MCF 10A (cell line): ENCODE results near the gene NR3C1. TPM values are rescaled to one million over a fixed set of nuclear protein-coding genes. Genes with fewer than 3 reads are reported as not detected.

ENCODE experiments used
- BruUV-seq: library from RNA; stranded (reverse); fragments of 400-500 nt; replicated peaks from 2 replicates; lab custom pipeline; 2021; lab: Mats Ljungman, UMichigan
- CTCF ChIA-PET: fragments of 300-600 bp; sonication (Branson Sonifier 250); formaldehyde crosslinking; extraction: SDS; loops from one replicate; lab custom pipeline; 2021; ENCODE audit warnings: antibody characterized with exemption, inconsistent platforms; lab: Yijun Ruan, JAX
- POLR2A ChIA-PET: fragments of 300-600, 350-650 bp; sonication (Branson Sonifier 250); formaldehyde crosslinking; extraction: SDS; loops from one replicate; lab custom pipeline; 2020; ENCODE audit warnings: antibody characterized with exemption, inconsistent platforms; lab: Yijun Ruan, JAX
- DNase-seq: peaks from one replicate; pipeline ENCODE4 v3.0.0-alpha.2; 2018; ENCODE audit not compliant: unreplicated experiment
- H3K27ac Mint-ChIP-seq: one replicate; pipeline ENCODE4 v1.8.0; 2022; ENCODE audit warnings: mild to moderate bottlenecking, low read depth, mixed read lengths; ENCODE audit not compliant: unreplicated experiment
- H3K27me3 Mint-ChIP-seq: one replicate; pipeline ENCODE4 v1.8.0; 2022; ENCODE audit warnings: mixed read lengths; ENCODE audit not compliant: insufficient read depth, unreplicated experiment
- H3K36me3 Mint-ChIP-seq: one replicate; pipeline ENCODE4 v1.8.0; 2022; ENCODE audit warnings: mild to moderate bottlenecking, moderate library complexity, mixed read lengths; ENCODE audit not compliant: insufficient read depth, unreplicated experiment
- H3K4me1 Mint-ChIP-seq: one replicate; pipeline ENCODE4 v1.8.0; 2022; ENCODE audit warnings: mixed read lengths; ENCODE audit not compliant: insufficient read depth, unreplicated experiment
- H3K4me3 Mint-ChIP-seq: one replicate; pipeline ENCODE4 v1.8.0; 2022; ENCODE audit warnings: mild to moderate bottlenecking, moderate library complexity, mixed read lengths; ENCODE audit not compliant: unreplicated experiment
- H3K9me3 Mint-ChIP-seq: one replicate; pipeline ENCODE4 v1.8.0; 2022; ENCODE audit warnings: mixed read lengths; ENCODE audit not compliant: unreplicated experiment
- CTCF ChIP-seq: fragments of 200-600 bp; IDR thresholded peaks from one replicate; pipeline ENCODE4 v1.8.0; 2022; ENCODE audit warnings: antibody characterized with exemption, mild to moderate bottlenecking; ENCODE audit not compliant: unreplicated experiment
- intact Hi-C: fragments of 100-400 bp; cut with micrococcal nuclease; formaldehyde crosslinking; loops from 2 replicates; pipeline ENCODE4 v1.14.1; 2022
- total RNA-seq: library from RNA; stranded (reverse); gene quantifications from 2 replicates; pipeline ENCODE4 v1.2.3, GENCODE V29; 2022

The NR3C1 gene
- total RNA-seq, 1 experiment from 2014 or later: 92.9 TPM

GRCh38 chr5:143311955-143312354 is 91.5 kb downstream of the NR3C1 start:
- Mint-ChIP-seq H3K9me3 (no peaks in the 10 kb centered on the region), H3K4me1 (peaks cover 71% of the 10 kb centered on the region), H3K27ac (peak overlapping the region; percentile 87), H3K27me3 (no peaks in the 10 kb centered on the region), H3K4me3 (no peak overlapping the region), H3K36me3 (peaks cover 69% of the 10 kb centered on the region)
- TF ChIP-seq CTCF: no peak
- TSS peak; percentile 76 for BruUV-seq
- CTCF ChIA-PET: interaction anchor here (1.6 kb wide), 1 partner anchor 657 kb away, joined by 6 read pairs; no protein-coding TSS in a partner anchor
- DNase-seq: no peak
- POLR2A ChIA-PET: interaction anchor here (1.1 to 3.6 kb wide), 3 partner anchors 10 to 82 kb away, joined by 3 to 18 read pairs (median 3); no protein-coding TSS in a partner anchor
- intact Hi-C loops: loop anchor here (2.0 to 10.0 kb wide), 3 partner anchors 89 to 387 kb away; no protein-coding TSS in a partner anchor

DNA sequence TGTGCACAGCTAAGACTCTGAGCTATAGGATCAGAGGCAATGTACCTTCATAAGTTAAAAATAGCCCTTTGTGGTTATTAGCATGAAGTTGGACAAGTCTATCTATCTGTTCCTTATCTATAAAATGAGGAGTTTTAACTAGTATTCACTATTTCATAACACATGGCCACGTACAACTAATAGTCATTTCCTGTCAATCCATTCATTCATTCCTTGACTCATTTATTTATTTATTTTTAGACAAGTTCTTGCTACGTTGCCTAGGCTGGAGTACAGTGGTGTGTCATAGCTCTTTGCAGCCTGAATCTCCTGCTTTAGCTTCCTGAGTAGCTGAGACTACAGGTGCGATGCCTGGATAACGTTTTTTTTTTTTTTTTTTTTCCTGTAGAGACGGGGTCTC is 92.1 kb downstream of the NR3C1 start:
- no TSS peak for BruUV-seq
- no peak for TF ChIP-seq CTCF
- no peaks in the 10 kb centered on the region for H3K27me3 Mint-ChIP-seq
- H3K4me3 Mint-ChIP-seq: no peak overlapping the region
- H3K36me3 Mint-ChIP-seq: peaks cover 73% of the 10 kb centered on the region
- peak overlapping the region; percentile 87 for H3K27ac Mint-ChIP-seq
- ChIA-PET CTCF (interaction anchor here (0.6 to 1.6 kb wide), 4 partner anchors 50 to 657 kb away, joined by 3 to 6 read pairs (median 3); no protein-coding TSS in a partner anchor), POLR2A (interaction anchor here (0.9 to 3.6 kb wide), 7 partner anchors 9 to 134 kb away, joined by 3 to 18 read pairs (median 3); no protein-coding TSS in a partner anchor)
- peak; percentile 91 for DNase-seq
- H3K4me1 Mint-ChIP-seq: peaks cover 65% of the 10 kb centered on the region
- intact Hi-C loops: loop anchor here (2.0 to 10.0 kb wide), 3 partner anchors 89 to 387 kb away; no protein-coding TSS in a partner anchor
- no peaks in the 10 kb centered on the region for H3K9me3 Mint-ChIP-seq

DNA sequence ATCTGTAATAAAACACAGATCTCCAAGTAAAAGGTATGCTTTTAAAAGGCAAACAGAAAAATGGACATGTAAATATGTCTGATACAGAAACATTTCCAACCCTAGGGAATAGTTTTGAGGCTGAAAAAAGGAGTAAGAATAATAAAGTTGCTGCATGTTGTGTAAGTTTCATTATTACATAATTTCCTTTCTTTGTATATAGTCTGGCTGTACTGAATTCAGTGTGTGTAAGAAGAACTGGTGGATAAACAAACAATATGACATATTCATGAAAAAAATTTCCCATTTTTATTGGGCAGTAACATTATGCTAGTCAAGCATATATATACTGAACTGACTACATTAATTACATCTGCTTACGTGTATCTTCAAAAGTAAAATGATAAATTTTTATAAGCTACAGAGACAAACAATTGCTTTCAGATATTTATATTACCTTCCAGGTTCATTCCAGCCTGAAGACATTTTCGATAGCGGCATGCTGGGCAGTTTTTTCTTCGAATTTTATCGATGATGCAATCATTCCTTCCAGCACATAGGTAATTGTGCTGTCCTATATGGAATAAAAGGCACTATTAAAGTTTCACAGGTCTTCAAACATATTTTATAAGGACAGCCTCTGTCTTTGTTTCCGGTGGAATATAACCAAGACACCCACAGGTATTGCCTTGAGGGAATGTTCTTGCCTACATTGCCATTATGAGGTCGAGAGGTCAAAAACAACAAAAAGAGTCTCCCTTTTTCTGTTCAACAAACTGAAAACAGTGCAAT is 93.6 kb downstream of the NR3C1 start:
- Mint-ChIP-seq H3K36me3 (peaks cover 88% of the 10 kb centered on the region), H3K4me3 (no peak overlapping the region), H3K4me1 (peaks cover 61% of the 10 kb centered on the region), H3K27me3 (no peaks in the 10 kb centered on the region), H3K9me3 (peaks cover 10% of the 10 kb centered on the region), H3K27ac (peak overlapping the region; percentile 87)
- CTCF ChIA-PET: interaction anchor here (0.6 kb wide), 1 partner anchor 595 kb away, joined by 3 read pairs; no protein-coding TSS in a partner anchor
- no peak for TF ChIP-seq CTCF
- peak; percentile 67 for DNase-seq
- POLR2A ChIA-PET: interaction anchor here (1.0 to 3.6 kb wide), 3 partner anchors 8 to 47 kb away, joined by 3 to 18 read pairs (median 4); no protein-coding TSS in a partner anchor
- BruUV-seq: no TSS peak
- intact Hi-C loops: loop anchor here (2.0 to 10.0 kb wide), 3 partner anchors 91 to 385 kb away; no protein-coding TSS in a partner anchor

- CTCF ChIA-PET: no interaction called here
- Mint-ChIP-seq H3K27me3 (no peaks in the 10 kb centered on the region), H3K9me3 (peaks cover 15% of the 10 kb centered on the region), H3K27ac (no peak overlapping the region), H3K4me1 (peaks cover 52% of the 10 kb centered on the region), H3K36me3 (peaks cover 96% of the 10 kb centered on the region), H3K4me3 (no peak overlapping the region)
- TF ChIP-seq CTCF: no peak
- POLR2A ChIA-PET: interaction anchor here (1.2 to 1.5 kb wide), 2 partner anchors 10 to 92 kb away, joined by 3 to 4 read pairs; no protein-coding TSS in a partner anchor
- no peak for DNase-seq
- no TSS peak for BruUV-seq
- intact Hi-C loops: no loop called here
Observed at GRCh38 chr5:143308731-143309130, 94.8 kb downstream of the NR3C1 start.
